Loucy (cell line): Measurements from ENCODE around the gene TGFBR3.

Experiments
- CTCF ChIP-seq: fragments of 200-600 bp; sonication (generic); conservative IDR thresholded peaks from 2 replicates; pipeline ENCODE4 v1.5.1; 2014; ENCODE audit warnings: mild to moderate bottlenecking, antibody characterized with exemption, low read length
- EZH2phosphoT487 ChIP-seq: fragments of 200-600 bp; IDR thresholded peaks from 2 replicates; pipeline ENCODE4 v1.6.1; 2018; ENCODE audit warnings: antibody characterized with exemption, mild to moderate bottlenecking, moderate library complexity, borderline replicate concordance

DNA sequence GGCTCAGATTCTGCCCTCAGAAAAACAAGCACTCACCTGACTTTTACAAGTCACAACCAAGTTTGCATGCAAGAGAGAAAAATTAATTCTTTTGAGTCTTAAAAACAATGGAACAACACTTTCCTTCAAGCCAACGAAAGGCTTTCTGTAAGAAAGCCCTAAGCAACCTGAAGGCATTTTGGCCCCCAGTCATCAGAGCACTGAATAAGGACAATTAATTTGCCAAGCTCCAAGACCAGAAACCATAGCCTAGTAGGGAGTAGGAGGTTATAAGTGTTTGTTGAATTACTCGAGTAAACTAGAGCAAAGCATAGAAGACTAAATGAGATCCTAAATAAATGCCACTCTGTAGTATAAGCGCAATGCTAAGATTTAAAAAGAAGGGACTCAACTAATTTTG, 4.7 kb downstream of the TGFBR3 start:
- TF ChIP-seq CTCF (no peak), EZH2phosphoT487 (no peak)
